HG03575 (cell line): ENCODE measurements around the gene SLC4A2.

Source experiments
- ATAC-seq: cut with Tn5 transposase; IDR thresholded peaks from one replicate; pipeline ENCODE4 v1.9.1; 2021; ENCODE audit not compliant: unreplicated experiment, insufficient number of reproducible peaks, low FRiP score; ENCODE audit errors: extremely low read depth

The SLC4A2 gene

GRCh38 chr7:151057989-151058780 is 1.2 kb upstream of the SLC4A2 start:
- ATAC-seq = peak; percentile 71

- ATAC-seq = no peak
These were observed 515 bp upstream of the SLC4A2 start for GRCh38 chr7:151058781-151059366.

- ATAC-seq = no peak
These were observed 675 bp downstream of the SLC4A2 start for GRCh38 chr7:151060113-151060415.

GRCh38 chr7:151060416-151061212 is 1.2 kb downstream of the SLC4A2 start:
- ATAC-seq = no peak

- no peak for ATAC-seq
These were observed 2.1 kb downstream of the SLC4A2 start for GRCh38 chr7:151061213-151062110.

GRCh38 chr7:151062111-151062398 is 2.7 kb downstream of the SLC4A2 start:
- no peak for ATAC-seq

- no peak for ATAC-seq
These were observed 3.2 kb downstream of the SLC4A2 start for GRCh38 chr7:151062399-151063211.

GRCh38 chr7:151063212-151063561 is 3.8 kb downstream of the SLC4A2 start:
- no peak for ATAC-seq

- no peak for ATAC-seq
These were observed 5.1 kb downstream of the SLC4A2 start for GRCh38 chr7:151064454-151064853.

GRCh38 chr7:151064993-151065392 is 5.6 kb downstream of the SLC4A2 start:
- no peak for ATAC-seq

GRCh38 chr7:151065516-151065915 is 6.1 kb downstream of the SLC4A2 start:
- ATAC-seq = no peak

- no peak for ATAC-seq
These were observed 7.0 kb downstream of the SLC4A2 start for GRCh38 chr7:151066273-151066974.

GRCh38 chr7:151068069-151068773 is 8.8 kb downstream of the SLC4A2 start:
- ATAC-seq = no peak

GRCh38 chr7:151069841-151070573 is 10.6 kb downstream of the SLC4A2 start:
- no peak for ATAC-seq

- ATAC-seq = no peak
These were observed 11.2 kb downstream of the SLC4A2 start for GRCh38 chr7:151070574-151070960.

- no peak for ATAC-seq
These were observed 11.9 kb downstream of the SLC4A2 start for GRCh38 chr7:151071032-151071866.
